MCF 10A (cell line): ENCODE results near the gene GDPD5. TPM values are rescaled to one million over a fixed set of nuclear protein-coding genes. Genes with fewer than 3 reads are reported as not detected.

Source experiments
- BruUV-seq: library from RNA; stranded (reverse); fragments of 400-500 nt; replicated peaks from 2 replicates; lab custom pipeline; 2021; lab: Mats Ljungman, UMichigan
- CTCF ChIA-PET: fragments of 300-600 bp; sonication (Branson Sonifier 250); formaldehyde crosslinking; extraction: SDS; loops from one replicate; lab custom pipeline; 2021; ENCODE audit warnings: antibody characterized with exemption, inconsistent platforms; lab: Yijun Ruan, JAX
- POLR2A ChIA-PET: fragments of 300-600, 350-650 bp; sonication (Branson Sonifier 250); formaldehyde crosslinking; extraction: SDS; loops from one replicate; lab custom pipeline; 2020; ENCODE audit warnings: antibody characterized with exemption, inconsistent platforms; lab: Yijun Ruan, JAX
- DNase-seq: peaks from one replicate; pipeline ENCODE4 v3.0.0-alpha.2; 2018; ENCODE audit not compliant: unreplicated experiment
- H3K27ac Mint-ChIP-seq: one replicate; pipeline ENCODE4 v1.8.0; 2022; ENCODE audit warnings: mild to moderate bottlenecking, low read depth, mixed read lengths; ENCODE audit not compliant: unreplicated experiment
- H3K27me3 Mint-ChIP-seq: one replicate; pipeline ENCODE4 v1.8.0; 2022; ENCODE audit warnings: mixed read lengths; ENCODE audit not compliant: insufficient read depth, unreplicated experiment
- H3K36me3 Mint-ChIP-seq: one replicate; pipeline ENCODE4 v1.8.0; 2022; ENCODE audit warnings: mild to moderate bottlenecking, moderate library complexity, mixed read lengths; ENCODE audit not compliant: insufficient read depth, unreplicated experiment
- H3K4me1 Mint-ChIP-seq: one replicate; pipeline ENCODE4 v1.8.0; 2022; ENCODE audit warnings: mixed read lengths; ENCODE audit not compliant: insufficient read depth, unreplicated experiment
- H3K4me3 Mint-ChIP-seq: one replicate; pipeline ENCODE4 v1.8.0; 2022; ENCODE audit warnings: mild to moderate bottlenecking, moderate library complexity, mixed read lengths; ENCODE audit not compliant: unreplicated experiment
- H3K9me3 Mint-ChIP-seq: one replicate; pipeline ENCODE4 v1.8.0; 2022; ENCODE audit warnings: mixed read lengths; ENCODE audit not compliant: unreplicated experiment
- intact Hi-C: fragments of 100-400 bp; cut with micrococcal nuclease; formaldehyde crosslinking; loops from 2 replicates; pipeline ENCODE4 v1.14.1; 2022
- total RNA-seq: library from RNA; stranded (reverse); gene quantifications from 2 replicates; pipeline ENCODE4 v1.2.3, GENCODE V29; 2022
- TF ChIP-seq, protein P1 (sequence below): fragments of 200-600 bp; IDR thresholded peaks from one replicate; pipeline ENCODE4 v1.8.0; 2022; ENCODE audit warnings: antibody characterized with exemption, mild to moderate bottlenecking; ENCODE audit not compliant: unreplicated experiment

GDPD5 gene
- total RNA-seq, 1 experiment from 2014 or later, result 5.6 TPM

DNA sequence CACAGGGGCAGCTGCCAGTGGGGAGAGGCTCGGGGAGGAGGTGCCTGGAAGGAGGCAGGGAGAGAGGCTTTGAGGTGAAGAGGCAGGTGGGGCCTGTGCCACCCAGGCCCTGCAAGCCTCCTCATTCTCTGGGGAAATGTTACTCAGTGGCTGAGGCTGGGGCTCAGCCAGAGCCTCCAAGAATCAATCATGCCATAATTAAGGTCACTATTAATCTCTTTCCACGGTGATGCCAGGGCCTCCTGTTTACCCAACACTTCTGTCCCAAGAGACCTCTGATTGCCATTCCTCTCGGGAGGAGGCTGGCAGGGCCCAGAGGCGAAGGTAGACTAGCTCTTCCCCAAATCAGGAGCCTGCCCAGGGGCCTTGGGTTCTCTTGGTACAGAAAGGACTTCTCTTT lies 38.4 kb downstream of the GDPD5 start:
- BruUV-seq, result no TSS peak
- Mint-ChIP-seq H3K9me3 (no peaks in the 10 kb centered on the region), H3K36me3 (no peaks in the 10 kb centered on the region), H3K27me3 (no peaks in the 10 kb centered on the region), H3K4me1 (peaks cover 13% of the 10 kb centered on the region), H3K27ac (no peak overlapping the region), H3K4me3 (no peak overlapping the region)
- no peak for DNase-seq
- ChIA-PET POLR2A (interaction anchor here (0.7 kb wide), 1 partner anchor 320 kb away, joined by 3 read pairs; no protein-coding TSS in a partner anchor), CTCF (no interaction called here)
- intact Hi-C loops, result no loop called here
- TF ChIP-seq, protein P1, sequence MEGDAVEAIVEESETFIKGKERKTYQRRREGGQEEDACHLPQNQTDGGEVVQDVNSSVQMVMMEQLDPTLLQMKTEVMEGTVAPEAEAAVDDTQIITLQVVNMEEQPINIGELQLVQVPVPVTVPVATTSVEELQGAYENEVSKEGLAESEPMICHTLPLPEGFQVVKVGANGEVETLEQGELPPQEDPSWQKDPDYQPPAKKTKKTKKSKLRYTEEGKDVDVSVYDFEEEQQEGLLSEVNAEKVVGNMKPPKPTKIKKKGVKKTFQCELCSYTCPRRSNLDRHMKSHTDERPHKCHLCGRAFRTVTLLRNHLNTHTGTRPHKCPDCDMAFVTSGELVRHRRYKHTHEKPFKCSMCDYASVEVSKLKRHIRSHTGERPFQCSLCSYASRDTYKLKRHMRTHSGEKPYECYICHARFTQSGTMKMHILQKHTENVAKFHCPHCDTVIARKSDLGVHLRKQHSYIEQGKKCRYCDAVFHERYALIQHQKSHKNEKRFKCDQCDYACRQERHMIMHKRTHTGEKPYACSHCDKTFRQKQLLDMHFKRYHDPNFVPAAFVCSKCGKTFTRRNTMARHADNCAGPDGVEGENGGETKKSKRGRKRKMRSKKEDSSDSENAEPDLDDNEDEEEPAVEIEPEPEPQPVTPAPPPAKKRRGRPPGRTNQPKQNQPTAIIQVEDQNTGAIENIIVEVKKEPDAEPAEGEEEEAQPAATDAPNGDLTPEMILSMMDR, result no peak

DNA sequence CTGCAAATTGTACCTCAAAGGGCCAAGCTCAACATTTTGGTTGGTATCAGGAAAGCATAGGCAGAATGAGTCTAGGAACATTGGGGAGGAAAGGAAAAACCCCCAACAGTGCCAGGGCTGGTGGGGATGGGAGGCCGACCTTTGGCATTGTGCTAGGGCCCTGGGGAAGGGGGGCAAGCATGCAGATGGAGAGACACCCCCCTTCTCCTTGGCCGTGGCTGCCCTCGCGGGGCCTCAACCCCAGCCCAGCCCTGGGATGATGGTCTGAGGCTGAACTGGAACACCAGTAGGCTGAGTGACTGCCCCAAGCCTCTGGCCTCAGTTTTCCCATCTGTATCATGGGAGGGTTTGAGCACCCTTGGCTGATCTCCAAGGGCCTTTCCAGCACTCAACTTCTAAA lies 40.0 kb downstream of the GDPD5 start:
- POLR2A ChIA-PET, result no interaction called here
- BruUV-seq, result no TSS peak
- CTCF ChIA-PET, result interaction anchor here (0.9 to 1.9 kb wide), 2 partner anchors 11 to 46 kb away, joined by 3 to 6 read pairs; no protein-coding TSS in a partner anchor
- Mint-ChIP-seq H3K4me1 (peaks cover 9% of the 10 kb centered on the region), H3K27me3 (no peaks in the 10 kb centered on the region), H3K4me3 (no peak overlapping the region), H3K36me3 (no peaks in the 10 kb centered on the region), H3K27ac (no peak overlapping the region), H3K9me3 (no peaks in the 10 kb centered on the region)
- no peak for DNase-seq
- intact Hi-C loops, result no loop called here
- TF ChIP-seq, protein P1, result no peak

DNA sequence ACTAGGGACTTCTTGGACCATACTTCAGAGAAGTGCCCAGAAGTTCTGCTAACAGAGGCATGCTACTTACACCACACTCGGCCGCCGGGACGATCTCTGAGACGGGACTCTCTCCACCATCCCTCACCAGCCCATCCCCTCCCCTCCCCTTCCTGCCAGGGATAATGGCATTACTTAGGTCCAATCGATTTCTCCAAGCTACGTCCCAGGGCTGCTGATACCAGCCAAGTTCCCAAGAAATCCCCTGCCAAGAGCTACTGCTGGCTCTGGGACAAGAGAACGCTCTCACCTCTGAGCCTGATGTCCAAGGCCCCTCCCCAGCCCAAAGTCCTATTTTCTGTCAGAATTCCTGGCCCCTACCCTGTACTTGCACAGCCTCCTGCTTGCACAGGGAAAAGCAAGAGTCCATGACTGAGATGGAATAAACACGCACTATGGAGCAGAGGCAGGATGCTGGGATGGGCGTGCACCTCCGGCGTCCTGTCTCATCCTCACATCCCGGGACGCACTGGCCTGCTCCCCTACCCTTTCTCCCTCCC lies 42.7 kb downstream of the GDPD5 start:
- ChIA-PET CTCF (interaction anchor here (0.7 kb wide), 1 partner anchor 607 kb away, joined by 3 read pairs; no protein-coding TSS in a partner anchor), POLR2A (interaction anchor here (0.7 kb wide), 1 partner anchor 28 kb away, joined by 3 read pairs; no protein-coding TSS in a partner anchor)
- intact Hi-C loops, result no loop called here
- Mint-ChIP-seq H3K4me1 (no peaks in the 10 kb centered on the region), H3K36me3 (no peaks in the 10 kb centered on the region), H3K9me3 (no peaks in the 10 kb centered on the region), H3K4me3 (no peak overlapping the region), H3K27me3 (no peaks in the 10 kb centered on the region), H3K27ac (no peak overlapping the region)
- TF ChIP-seq, protein P1, result no peak
- BruUV-seq, result no TSS peak
- no peak for DNase-seq

DNA sequence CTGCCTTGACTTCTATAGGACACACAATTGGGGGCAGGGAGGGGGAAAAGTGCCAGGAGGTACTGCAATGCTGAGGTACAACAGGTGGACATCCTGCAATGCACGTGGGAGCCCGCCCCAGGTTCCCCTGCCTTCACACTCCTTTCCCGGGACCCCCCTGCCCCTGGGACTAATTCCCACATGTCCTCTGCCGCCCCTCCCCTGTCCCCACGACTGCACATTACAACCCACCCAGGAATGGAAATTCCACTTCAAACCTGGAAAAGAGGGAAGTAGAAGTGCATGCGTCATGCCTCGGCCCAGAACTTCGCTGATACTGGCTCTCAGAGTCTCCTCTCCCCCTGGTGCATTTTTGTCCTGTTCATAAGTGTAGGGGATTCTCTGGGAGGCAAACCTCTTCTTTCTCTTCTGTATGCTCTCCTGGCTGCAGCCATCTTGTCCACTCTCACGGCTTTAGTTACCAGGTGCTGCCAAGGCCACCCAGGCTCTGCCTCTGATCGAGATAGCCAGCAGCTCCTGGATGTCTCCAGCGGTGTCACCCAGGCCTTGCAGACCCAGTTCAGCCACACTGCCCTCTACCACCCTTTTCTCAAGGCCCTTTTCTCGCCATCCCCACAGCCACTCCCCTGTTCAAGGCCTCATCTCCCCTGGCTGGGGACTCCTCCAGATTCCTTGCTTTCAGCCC lies 43.7 kb downstream of the GDPD5 start:
- H3K4me1 Mint-ChIP-seq, result no peaks in the 10 kb centered on the region
- no peaks in the 10 kb centered on the region for H3K36me3 Mint-ChIP-seq
- H3K9me3 Mint-ChIP-seq, result no peaks in the 10 kb centered on the region
- ChIA-PET CTCF (no interaction called here), POLR2A (no interaction called here)
- H3K27ac Mint-ChIP-seq, result no peak overlapping the region
- no peak overlapping the region for H3K4me3 Mint-ChIP-seq
- H3K27me3 Mint-ChIP-seq, result no peaks in the 10 kb centered on the region
- TF ChIP-seq, protein P1, result no peak
- intact Hi-C loops, result no loop called here
- BruUV-seq, result no TSS peak
- DNase-seq, result no peak
